Activated CD4-positive, alpha-beta T cell treated with anti-CD3 and anti-CD28 coated beads for 36 hours (primary cell): ENCODE data around the gene CA10. TPM values are rescaled to one million over a fixed set of nuclear protein-coding genes. Genes with fewer than 3 reads are reported as not detected.

ENCODE experiments used
- ATAC-seq: fragments of 200-7000 bp; cut with Tn5 transposase; one replicate; pipeline ENCODE4 v1.10.0; 2021; ENCODE audit warnings: mild to moderate bottlenecking, moderate library complexity
- CTCF ChIA-PET: fragments of 350-600 bp; sonication (Branson Sonifier 250); formaldehyde crosslinking; loops from one replicate; lab custom pipeline; 2021; ENCODE audit warnings: antibody characterized with exemption; lab: Charles Lee
- POLR2A ChIA-PET: fragments of 350-600 bp; sonication (Branson Sonifier 250); formaldehyde crosslinking; loops from one replicate; lab custom pipeline; 2021; ENCODE audit warnings: antibody characterized with exemption, inconsistent platforms; lab: Charles Lee
- DNase-seq: peaks from one replicate; pipeline ENCODE4 v3.0.0-alpha.2; 2020
- H3K27ac Mint-ChIP-seq: one replicate; pipeline ENCODE4 v1.8.0; 2021; ENCODE audit warnings: mixed read lengths
- H3K27me3 Mint-ChIP-seq: one replicate; pipeline ENCODE4 v1.8.0; 2021; ENCODE audit warnings: mixed read lengths
- H3K36me3 Mint-ChIP-seq: one replicate; pipeline ENCODE4 v1.8.0; 2021; ENCODE audit warnings: low read depth, mixed read lengths
- H3K4me1 Mint-ChIP-seq: one replicate; pipeline ENCODE4 v1.8.0; 2021; ENCODE audit warnings: mixed read lengths
- H3K4me3 Mint-ChIP-seq: one replicate; pipeline ENCODE4 v1.8.0; 2021; ENCODE audit warnings: mild to moderate bottlenecking, moderate library complexity, mixed read lengths
- H3K9me3 Mint-ChIP-seq: one replicate; pipeline ENCODE4 v1.8.0; 2021; ENCODE audit warnings: low read depth, mixed read lengths
- intact Hi-C, 2 experiments: fragments of 100-400 bp; cut with DNase I in 1 of 2; cut with micrococcal nuclease in 1 of 2; formaldehyde crosslinking; loops; one replicate each; pipeline versions ENCODE4 v1.14.2 to v1.15.1; 2022 to 2024; cut with DNase I, micrococcal nuclease
- total RNA-seq, 2 experiments: library from RNA; stranded (reverse); gene quantifications; one replicate each; pipeline ENCODE4 v1.2.3, GENCODE V29; 2021

The CA10 gene
- total RNA-seq, 2 experiments from 2014 or later = not detected

GRCh38 chr17:51629232-51629631 lies 529.3 kb downstream of the CA10 start:
- H3K27ac Mint-ChIP-seq = no peak overlapping the region

GRCh38 chr17:51627779-51628178 lies 530.7 kb downstream of the CA10 start:
- ChIA-PET POLR2A (no interaction called here), CTCF (no interaction called here)
- intact Hi-C loops = no loop called here

More at GRCh38 chr17:51629232-51629631, 529.3 kb downstream of the CA10 start:
- Mint-ChIP-seq H3K9me3 (no peaks in the 10 kb centered on the region), H3K36me3 (no peaks in the 10 kb centered on the region), H3K4me1 (no peaks in the 10 kb centered on the region), H3K4me3 (no peak overlapping the region), H3K27me3 (peaks cover 5% of the 10 kb centered on the region)
- ChIA-PET POLR2A (no interaction called here), CTCF (no interaction called here)
- ATAC-seq (no peak), DNase-seq (no peak)
- intact Hi-C loops = no loop called here

GRCh38 chr17:51618476-51618875 lies 540.0 kb downstream of the CA10 start:
- ChIA-PET CTCF (interaction anchor here (0.5 to 1.3 kb wide), 3 partner anchors 15 to 157 kb away, joined by 3 to 4 read pairs (median 4); no protein-coding TSS in a partner anchor), POLR2A (no interaction called here)
- H3K9me3 Mint-ChIP-seq = no peaks in the 10 kb centered on the region

More at GRCh38 chr17:51627779-51628178, 530.7 kb downstream of the CA10 start:
- H3K27ac Mint-ChIP-seq = no peak overlapping the region
- no peak overlapping the region for H3K4me3 Mint-ChIP-seq
- no peak for ATAC-seq
- H3K9me3 Mint-ChIP-seq = no peaks in the 10 kb centered on the region
- no peak for DNase-seq
- no peaks in the 10 kb centered on the region for H3K36me3 Mint-ChIP-seq
- no peaks in the 10 kb centered on the region for H3K4me1 Mint-ChIP-seq
- peaks cover 10% of the 10 kb centered on the region for H3K27me3 Mint-ChIP-seq

GRCh38 chr17:51617986-51618385 lies 540.5 kb downstream of the CA10 start:
- Mint-ChIP-seq H3K9me3 (no peaks in the 10 kb centered on the region), H3K27ac (no peak overlapping the region), H3K27me3 (peaks cover 15% of the 10 kb centered on the region), H3K4me1 (no peaks in the 10 kb centered on the region), H3K4me3 (no peak overlapping the region), H3K36me3 (no peaks in the 10 kb centered on the region)
- intact Hi-C loops = no loop called here
- ChIA-PET POLR2A (no interaction called here), CTCF (interaction anchor here (0.5 to 1.3 kb wide), 3 partner anchors 16 to 84 kb away, joined by 3 to 4 read pairs (median 4); no protein-coding TSS in a partner anchor)
- DNase-seq = no peak
- no peak for ATAC-seq

More at GRCh38 chr17:51618476-51618875, 540.0 kb downstream of the CA10 start:
- no peak overlapping the region for H3K4me3 Mint-ChIP-seq
- H3K27me3 Mint-ChIP-seq = peaks cover 18% of the 10 kb centered on the region
- no peaks in the 10 kb centered on the region for H3K4me1 Mint-ChIP-seq
- no peak for DNase-seq
- H3K27ac Mint-ChIP-seq = no peak overlapping the region
- intact Hi-C loops = no loop called here
- ATAC-seq = no peak
- no peaks in the 10 kb centered on the region for H3K36me3 Mint-ChIP-seq

GRCh38 chr17:51613255-51613654 lies 545.3 kb downstream of the CA10 start:
- H3K4me3 Mint-ChIP-seq = no peak overlapping the region
- POLR2A ChIA-PET = no interaction called here
- H3K27me3 Mint-ChIP-seq = peaks cover 8% of the 10 kb centered on the region
- no peak for DNase-seq
- H3K36me3 Mint-ChIP-seq = no peaks in the 10 kb centered on the region
- intact Hi-C loops = no loop called here
- ATAC-seq = no peak
- H3K9me3 Mint-ChIP-seq = no peaks in the 10 kb centered on the region
- H3K4me1 Mint-ChIP-seq = no peaks in the 10 kb centered on the region
- CTCF ChIA-PET = interaction anchor here (0.6 kb wide), 1 partner anchor 12 kb away, joined by 3 read pairs; no protein-coding TSS in a partner anchor
- no peak overlapping the region for H3K27ac Mint-ChIP-seq

- intact Hi-C loops = no loop called here
- Mint-ChIP-seq H3K4me3 (no peak overlapping the region), H3K27me3 (peaks cover 4% of the 10 kb centered on the region), H3K4me1 (no peaks in the 10 kb centered on the region), H3K9me3 (no peaks in the 10 kb centered on the region), H3K27ac (no peak overlapping the region), H3K36me3 (no peaks in the 10 kb centered on the region)
- ATAC-seq = no peak
- no peak for DNase-seq
- ChIA-PET CTCF (no interaction called here), POLR2A (no interaction called here)
Observed at GRCh38 chr17:51612692-51613091, 545.8 kb downstream of the CA10 start.

GRCh38 chr17:51611585-51611984 lies 546.9 kb downstream of the CA10 start:
- intact Hi-C loops = no loop called here
- Mint-ChIP-seq H3K9me3 (no peaks in the 10 kb centered on the region), H3K27me3 (no peaks in the 10 kb centered on the region), H3K36me3 (no peaks in the 10 kb centered on the region), H3K4me3 (no peak overlapping the region), H3K4me1 (no peaks in the 10 kb centered on the region), H3K27ac (no peak overlapping the region)
- ChIA-PET POLR2A (no interaction called here), CTCF (no interaction called here)
- no peak for DNase-seq
- ATAC-seq = no peak

- POLR2A ChIA-PET = no interaction called here
- Mint-ChIP-seq H3K27ac (no peak overlapping the region), H3K4me3 (no peak overlapping the region), H3K27me3 (no peaks in the 10 kb centered on the region), H3K36me3 (no peaks in the 10 kb centered on the region), H3K9me3 (no peaks in the 10 kb centered on the region), H3K4me1 (no peaks in the 10 kb centered on the region)
- intact Hi-C loops = no loop called here
- DNase-seq = no peak
- CTCF ChIA-PET = no interaction called here
- no peak for ATAC-seq
Observed at GRCh38 chr17:51610834-51611233, 547.7 kb downstream of the CA10 start.

- Mint-ChIP-seq H3K4me3 (no peak overlapping the region), H3K36me3 (no peaks in the 10 kb centered on the region), H3K27me3 (no peaks in the 10 kb centered on the region), H3K27ac (no peak overlapping the region), H3K9me3 (no peaks in the 10 kb centered on the region), H3K4me1 (no peaks in the 10 kb centered on the region)
- DNase-seq = no peak
- intact Hi-C loops = no loop called here
- ATAC-seq = no peak
- CTCF ChIA-PET = no interaction called here
- POLR2A ChIA-PET = no interaction called here
Observed at GRCh38 chr17:51610155-51610554, 548.4 kb downstream of the CA10 start.

- ChIA-PET CTCF (interaction anchor here (0.5 kb wide), 1 partner anchor 1382 kb away, joined by 3 read pairs; no protein-coding TSS in a partner anchor), POLR2A (no interaction called here)
- intact Hi-C loops = no loop called here
- Mint-ChIP-seq H3K4me3 (no peak overlapping the region), H3K9me3 (no peaks in the 10 kb centered on the region), H3K36me3 (no peaks in the 10 kb centered on the region), H3K27me3 (no peaks in the 10 kb centered on the region), H3K27ac (no peak overlapping the region), H3K4me1 (no peaks in the 10 kb centered on the region)
- ATAC-seq (no peak), DNase-seq (no peak)
Observed at GRCh38 chr17:51608251-51608933, 550.1 kb downstream of the CA10 start.

- intact Hi-C loops = no loop called here
Observed at GRCh38 chr17:51607512-51607911, 551.0 kb downstream of the CA10 start.

GRCh38 chr17:51604299-51605020 lies 554.1 kb downstream of the CA10 start:
- ATAC-seq = no peak
- Mint-ChIP-seq H3K9me3 (no peaks in the 10 kb centered on the region), H3K4me1 (no peaks in the 10 kb centered on the region), H3K4me3 (no peak overlapping the region), H3K36me3 (no peaks in the 10 kb centered on the region), H3K27ac (no peak overlapping the region), H3K27me3 (no peaks in the 10 kb centered on the region)
- intact Hi-C loops = no loop called here
- POLR2A ChIA-PET = no interaction called here
- no peak for DNase-seq
- CTCF ChIA-PET = no interaction called here

More at GRCh38 chr17:51607512-51607911, 551.0 kb downstream of the CA10 start:
- ChIA-PET POLR2A (no interaction called here), CTCF (no interaction called here)
- Mint-ChIP-seq H3K36me3 (no peaks in the 10 kb centered on the region), H3K27me3 (no peaks in the 10 kb centered on the region), H3K9me3 (no peaks in the 10 kb centered on the region), H3K4me1 (no peaks in the 10 kb centered on the region), H3K27ac (no peak overlapping the region), H3K4me3 (no peak overlapping the region)
- ATAC-seq (no peak), DNase-seq (no peak)
